ENCODE measurements around the gene SAXO1. TPM values are rescaled to one million over a fixed set of nuclear protein-coding genes. Genes with fewer than 3 reads are reported as not detected.

SAXO1 gene
- polyA plus RNA-seq, 1 donor from 2014 or later: not detected

- no peaks in the 10 kb centered on the region for H4K20me1 ChIP-seq (ENCODE audit: insufficient read depth)
- no peaks in the 10 kb centered on the region for H3F3A ChIP-seq (ENCODE audit: insufficient read depth, low read length, poor library complexity, severe bottlenecking)
- no peaks in the 10 kb centered on the region for H3K9me2 ChIP-seq (ENCODE audit: insufficient read depth, low read length)
- H3K9me3 ChIP-seq (ENCODE audit: low read length): no peaks in the 10 kb centered on the region
- no peak overlapping the region for H3K4me2 ChIP-seq (ENCODE audit: low read length)
- no peak overlapping the region for H3K4me3 ChIP-seq (ENCODE audit: low read length)
- no peaks in the 10 kb centered on the region for H3K27me3 ChIP-seq (ENCODE audit: insufficient read depth, low read depth, low read length)
- H2AFZ ChIP-seq (ENCODE audit: low read depth, low read length): no peak overlapping the region
- TF ChIP-seq SMC3 (conservative IDR thresholded peaks at IDR 0.05; ENCODE audit: poor library complexity) (no peak), MXI1 (conservative IDR thresholded peaks at IDR 0.05; ENCODE audit: poor library complexity, severe bottlenecking) (no peak), EP300 (conservative IDR thresholded peaks at IDR 0.05; ENCODE audit: poor library complexity, severe bottlenecking) (no peak), POLR2AphosphoS5 (IDR thresholded peaks at IDR 0.05) (no peak), TAF1 (IDR thresholded peaks at IDR 0.05; ENCODE audit: low read depth) (no peak), RAD21 (conservative IDR thresholded peaks at IDR 0.05) (no peak), CTCF (IDR thresholded peaks at IDR 0.05; ENCODE audit: poor library complexity, severe bottlenecking) (no peak), REST (IDR thresholded peaks at IDR 0.05; ENCODE audit: borderline replicate concordance) (no peak), EZH2 (IDR thresholded peaks at IDR 0.05; ENCODE audit: borderline replicate concordance, insufficient read depth, low read length, poor library complexity, severe bottlenecking) (no peak)
- H3K36me3 ChIP-seq (ENCODE audit: insufficient read depth, low read length): no peaks in the 10 kb centered on the region
- H3K79me2 ChIP-seq (replicated peaks; ENCODE audit: insufficient read depth, low read length): no peaks in the 10 kb centered on the region
- no peak overlapping the region for H3K27ac ChIP-seq (ENCODE audit: low read length)
- H3K9ac ChIP-seq (ENCODE audit: low read length): no peak overlapping the region
These were observed 112.6 kb downstream of the SAXO1 start for GRCh38 chr9:18920141-18921084.

GRCh38 chr9:18911714-18912342 lies 121.2 kb downstream of the SAXO1 start:
- H2AFZ ChIP-seq (ENCODE audit: low read depth, low read length): no peak overlapping the region
- H3K27me3 ChIP-seq (ENCODE audit: insufficient read depth, low read depth, low read length): no peaks in the 10 kb centered on the region
- H4K20me1 ChIP-seq (ENCODE audit: insufficient read depth): no peaks in the 10 kb centered on the region
- no peak overlapping the region for H3K27ac ChIP-seq (ENCODE audit: low read length)
- no peaks in the 10 kb centered on the region for H3K36me3 ChIP-seq (ENCODE audit: insufficient read depth, low read length)
- H3K9me2 ChIP-seq (ENCODE audit: insufficient read depth, low read length): no peaks in the 10 kb centered on the region
- no peak for TF ChIP-seq REST (IDR thresholded peaks at IDR 0.05; ENCODE audit: borderline replicate concordance)
- no peak for TF ChIP-seq TAF1 (IDR thresholded peaks at IDR 0.05; ENCODE audit: low read depth)
- no peak for TF ChIP-seq SMC3 (conservative IDR thresholded peaks at IDR 0.05; ENCODE audit: poor library complexity)
- TF ChIP-seq EZH2 (IDR thresholded peaks at IDR 0.05; ENCODE audit: borderline replicate concordance, insufficient read depth, low read length, poor library complexity, severe bottlenecking): no peak
- no peak for TF ChIP-seq POLR2AphosphoS5 (IDR thresholded peaks at IDR 0.05)
- TF ChIP-seq RAD21 (conservative IDR thresholded peaks at IDR 0.05): no peak
- no peak for TF ChIP-seq EP300 (conservative IDR thresholded peaks at IDR 0.05; ENCODE audit: poor library complexity, severe bottlenecking)
- no peak for TF ChIP-seq MXI1 (conservative IDR thresholded peaks at IDR 0.05; ENCODE audit: poor library complexity, severe bottlenecking)
- TF ChIP-seq CTCF (IDR thresholded peaks at IDR 0.05; ENCODE audit: poor library complexity, severe bottlenecking): no peak
- no peaks in the 10 kb centered on the region for H3F3A ChIP-seq (ENCODE audit: insufficient read depth, low read length, poor library complexity, severe bottlenecking)
- no peaks in the 10 kb centered on the region for H3K9me3 ChIP-seq (ENCODE audit: low read length)
- no peak overlapping the region for H3K9ac ChIP-seq (ENCODE audit: low read length)
- H3K4me3 ChIP-seq (ENCODE audit: low read length): no peak overlapping the region
- H3K79me2 ChIP-seq (replicated peaks; ENCODE audit: insufficient read depth, low read length): no peaks in the 10 kb centered on the region
- H3K4me2 ChIP-seq (ENCODE audit: low read length): no peak overlapping the region

All from neural cell (in vitro differentiated cells).